NOMO-1 treated with dmso at 0.1 percent for 144 hours (cell line): Measurements from ENCODE around the gene MCFD2.
"Not testable (repeated sequence)": the region's sequence is repeated elsewhere in the genome, so short reads cannot be mapped to it uniquely, and the experiment has no call there.

ENCODE experiments used
- DNase-seq: peaks from one replicate; lab custom pipeline; 2025; ENCODE audit not compliant: unreplicated experiment; lab: John Stamatoyannopoulos, UW

Gene MCFD2

GRCh38 chr2:46904908-46905678, 10.5 kb downstream of the MCFD2 start:
- not testable (repeated sequence) for DNase-seq

GRCh38 chr2:46902980-46903379, 12.6 kb downstream of the MCFD2 start:
- not testable (repeated sequence) for DNase-seq

GRCh38 chr2:46902465-46902864, 13.1 kb downstream of the MCFD2 start:
- no peak for DNase-seq

GRCh38 chr2:46901611-46902010, 14.0 kb downstream of the MCFD2 start:
- DNase-seq = no peak

GRCh38 chr2:46900381-46900780, 15.2 kb downstream of the MCFD2 start:
- no peak for DNase-seq

GRCh38 chr2:46899053-46899452, 16.6 kb downstream of the MCFD2 start:
- no peak for DNase-seq

GRCh38 chr2:46898024-46898423, 17.6 kb downstream of the MCFD2 start:
- no peak for DNase-seq

- DNase-seq = no peak
Measured at GRCh38 chr2:46893269-46893939, 22.2 kb downstream of the MCFD2 start.

- DNase-seq = no peak
Measured at GRCh38 chr2:46891956-46892553, 23.6 kb downstream of the MCFD2 start.

GRCh38 chr2:46888421-46888952, 27.1 kb downstream of the MCFD2 start:
- no peak for DNase-seq

- DNase-seq = no peak
Measured at GRCh38 chr2:46887028-46887885, 28.3 kb downstream of the MCFD2 start.

GRCh38 chr2:46886268-46887027, 29.2 kb downstream of the MCFD2 start:
- DNase-seq = no peak

GRCh38 chr2:46885376-46885775, 30.2 kb downstream of the MCFD2 start:
- DNase-seq = no peak

- no peak for DNase-seq
Measured at GRCh38 chr2:46879511-46879910, 36.1 kb downstream of the MCFD2 start.

- DNase-seq = no peak
Measured at GRCh38 chr2:46878886-46879285, 36.7 kb downstream of the MCFD2 start.

- DNase-seq = no peak
Measured at GRCh38 chr2:46878240-46878877, 37.2 kb downstream of the MCFD2 start.

GRCh38 chr2:46877619-46878113, 37.9 kb downstream of the MCFD2 start:
- DNase-seq = no peak

- DNase-seq = no peak
Measured at GRCh38 chr2:46876741-46877384, 38.7 kb downstream of the MCFD2 start.
